NCI-H128 (cell line): Measurements from ENCODE around the gene TTC13.

ENCODE experiments used
- DNase-seq: peaks from one replicate; lab custom pipeline; 2025; ENCODE audit not compliant: unreplicated experiment; lab: John Stamatoyannopoulos, UW

TTC13 gene

GRCh38 chr1:230909974-230910754, 68.5 kb downstream of the TTC13 start:
- DNase-seq: no peak

- no peak for DNase-seq
Measured at GRCh38 chr1:230907472-230908205, 71.0 kb downstream of the TTC13 start.

- DNase-seq: no peak
Measured at GRCh38 chr1:230906226-230906625, 72.4 kb downstream of the TTC13 start.

- DNase-seq: no peak
Measured at GRCh38 chr1:230905733-230906132, 72.9 kb downstream of the TTC13 start.

- no peak for DNase-seq
Measured at GRCh38 chr1:230902349-230902923, 76.2 kb downstream of the TTC13 start.

- no peak for DNase-seq
Measured at GRCh38 chr1:230901671-230902070, 77.0 kb downstream of the TTC13 start.

GRCh38 chr1:230900984-230901383, 77.7 kb downstream of the TTC13 start:
- no peak for DNase-seq

GRCh38 chr1:230899841-230900251, 78.8 kb downstream of the TTC13 start:
- DNase-seq: no peak

- no peak for DNase-seq
Measured at GRCh38 chr1:230898748-230899147, 79.9 kb downstream of the TTC13 start.

GRCh38 chr1:230898144-230898543, 80.5 kb downstream of the TTC13 start:
- no peak for DNase-seq

GRCh38 chr1:230896779-230897178, 81.9 kb downstream of the TTC13 start:
- no peak for DNase-seq

- no peak for DNase-seq
Measured at GRCh38 chr1:230895452-230895851, 83.2 kb downstream of the TTC13 start.

GRCh38 chr1:230894664-230895063, 84.0 kb downstream of the TTC13 start:
- no peak for DNase-seq

GRCh38 chr1:230894032-230894431, 84.6 kb downstream of the TTC13 start:
- no peak for DNase-seq

GRCh38 chr1:230892018-230892491, 86.6 kb downstream of the TTC13 start:
- no peak for DNase-seq

- no peak for DNase-seq
Measured at GRCh38 chr1:230891413-230891812, 87.2 kb downstream of the TTC13 start.

GRCh38 chr1:230884646-230885045, 94.0 kb downstream of the TTC13 start:
- no peak for DNase-seq

- no peak for DNase-seq
Measured at GRCh38 chr1:230883967-230884366, 94.7 kb downstream of the TTC13 start.

- DNase-seq: no peak
Measured at GRCh38 chr1:230879778-230880177, 98.9 kb downstream of the TTC13 start.

- DNase-seq: no peak
Measured at GRCh38 chr1:230878591-230878990, 100.1 kb downstream of the TTC13 start.

GRCh38 chr1:230877924-230878590, 100.6 kb downstream of the TTC13 start:
- DNase-seq: no peak
